Fibroblast of mammary gland (primary cell): ENCODE measurements around the gene AMPH.

Source experiments
- DNase-seq: peaks from one replicate; pipeline ENCODE4 v3.0.0-alpha.2; 2010; ENCODE audit warnings: low read depth
- H3K4me3 ChIP-seq: 2 replicates; pipeline ENCODE4 v1.5.1; 2011; ENCODE audit warnings: low read depth, mild to moderate bottlenecking, low read length, moderate library complexity; ENCODE audit not compliant: control insufficient read depth
- TF ChIP-seq, protein P1 (sequence below): conservative IDR thresholded peaks from 2 replicates; pipeline ENCODE4 v1.5.1; 2011; ENCODE audit warnings: low read depth, low read length, inconsistent platforms; ENCODE audit not compliant: control insufficient read depth, insufficient read depth

Gene AMPH

DNA sequence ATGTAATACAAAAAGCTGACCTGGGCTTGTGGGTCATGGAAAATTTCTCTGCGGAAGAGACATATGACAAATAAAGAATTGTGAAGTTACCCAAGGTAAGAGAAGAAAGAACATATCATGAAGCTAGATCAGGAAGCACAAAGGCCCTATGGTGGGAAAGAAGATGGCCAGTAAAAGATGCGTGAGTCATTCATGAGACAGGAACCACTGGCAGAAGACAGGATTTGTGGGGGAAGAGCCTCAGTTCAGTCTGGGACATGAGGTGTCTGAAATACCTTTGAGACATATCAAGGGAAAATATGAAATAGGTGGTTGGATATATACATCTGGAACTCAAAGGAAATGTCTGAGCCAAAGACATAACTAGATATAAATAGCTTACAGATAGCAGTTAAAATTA lies 27.7 kb upstream of the AMPH start:
- H3K4me3 ChIP-seq = no peak overlapping the region
- peak; percentile 61 for DNase-seq
- TF ChIP-seq, protein P1, sequence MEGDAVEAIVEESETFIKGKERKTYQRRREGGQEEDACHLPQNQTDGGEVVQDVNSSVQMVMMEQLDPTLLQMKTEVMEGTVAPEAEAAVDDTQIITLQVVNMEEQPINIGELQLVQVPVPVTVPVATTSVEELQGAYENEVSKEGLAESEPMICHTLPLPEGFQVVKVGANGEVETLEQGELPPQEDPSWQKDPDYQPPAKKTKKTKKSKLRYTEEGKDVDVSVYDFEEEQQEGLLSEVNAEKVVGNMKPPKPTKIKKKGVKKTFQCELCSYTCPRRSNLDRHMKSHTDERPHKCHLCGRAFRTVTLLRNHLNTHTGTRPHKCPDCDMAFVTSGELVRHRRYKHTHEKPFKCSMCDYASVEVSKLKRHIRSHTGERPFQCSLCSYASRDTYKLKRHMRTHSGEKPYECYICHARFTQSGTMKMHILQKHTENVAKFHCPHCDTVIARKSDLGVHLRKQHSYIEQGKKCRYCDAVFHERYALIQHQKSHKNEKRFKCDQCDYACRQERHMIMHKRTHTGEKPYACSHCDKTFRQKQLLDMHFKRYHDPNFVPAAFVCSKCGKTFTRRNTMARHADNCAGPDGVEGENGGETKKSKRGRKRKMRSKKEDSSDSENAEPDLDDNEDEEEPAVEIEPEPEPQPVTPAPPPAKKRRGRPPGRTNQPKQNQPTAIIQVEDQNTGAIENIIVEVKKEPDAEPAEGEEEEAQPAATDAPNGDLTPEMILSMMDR = no peak

DNA sequence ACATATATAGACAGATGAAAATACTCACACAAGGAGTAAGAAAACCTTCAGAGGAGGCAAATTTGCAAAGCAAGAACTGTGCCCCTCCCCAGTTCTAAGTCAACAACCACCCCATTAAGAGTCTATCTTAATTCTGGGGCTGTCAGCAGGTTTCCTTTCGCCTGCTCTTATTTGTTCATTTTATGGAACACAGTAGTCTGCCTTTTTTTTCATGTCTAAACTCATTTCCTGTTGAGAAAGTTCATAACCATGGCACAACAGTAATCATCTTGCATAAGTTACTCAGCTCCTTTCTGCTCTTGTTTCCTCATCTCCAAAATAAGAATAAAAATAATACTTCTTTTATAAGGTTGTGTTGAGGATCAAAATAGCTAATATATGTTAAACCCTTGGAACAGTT lies 25.8 kb upstream of the AMPH start:
- H3K4me3 ChIP-seq = no peak overlapping the region
- peak; percentile 58 for DNase-seq
- TF ChIP-seq, protein P1 = no peak

DNA sequence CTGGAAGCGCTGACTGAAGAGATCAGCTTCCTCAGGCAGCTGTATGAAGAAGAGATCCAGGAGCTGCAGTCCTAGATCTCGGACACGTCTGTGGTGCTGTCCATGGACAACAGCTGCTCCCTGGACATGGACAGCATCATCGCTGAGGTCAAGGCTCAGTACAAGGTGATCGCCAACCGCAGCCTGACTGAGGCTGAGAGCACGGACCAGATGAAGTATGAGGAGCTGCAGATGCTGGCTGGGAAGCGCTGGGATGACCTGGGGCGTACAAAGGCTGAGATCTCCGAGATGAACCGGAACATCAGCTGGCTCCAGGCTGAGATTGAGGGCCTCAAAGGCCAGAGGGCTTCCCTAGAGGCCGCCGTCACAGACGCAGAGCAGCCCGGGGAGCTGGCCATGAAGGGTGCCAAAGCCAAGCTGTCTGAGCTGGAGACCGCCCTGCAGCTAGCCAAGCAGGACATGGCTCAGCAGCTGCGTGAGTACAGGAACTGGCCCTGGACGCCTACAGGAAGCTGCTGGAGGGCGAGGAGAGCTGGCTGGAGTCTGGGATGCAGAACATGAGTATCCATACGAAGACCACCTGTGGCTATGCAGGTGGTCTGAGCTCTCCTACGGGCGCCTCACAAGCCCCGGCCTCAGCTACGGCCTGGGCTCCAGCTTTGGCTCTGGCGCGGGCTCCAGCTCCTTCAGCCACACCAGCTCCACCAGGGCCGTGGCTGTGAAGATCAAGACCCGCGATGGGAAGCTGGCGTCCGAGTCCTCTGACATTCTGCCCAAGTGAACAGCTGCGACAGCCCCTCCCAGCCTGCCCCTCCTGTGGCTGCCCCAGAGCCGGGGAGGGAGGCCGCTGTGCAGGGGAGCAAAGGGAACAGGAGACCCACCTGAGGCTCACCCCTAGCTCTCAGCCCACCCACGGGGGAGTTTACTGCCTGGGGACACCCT lies 24.9 kb upstream of the AMPH start:
- no peak for DNase-seq
- TF ChIP-seq, protein P1 = no peak
- H3K4me3 ChIP-seq = no peak overlapping the region

DNA sequence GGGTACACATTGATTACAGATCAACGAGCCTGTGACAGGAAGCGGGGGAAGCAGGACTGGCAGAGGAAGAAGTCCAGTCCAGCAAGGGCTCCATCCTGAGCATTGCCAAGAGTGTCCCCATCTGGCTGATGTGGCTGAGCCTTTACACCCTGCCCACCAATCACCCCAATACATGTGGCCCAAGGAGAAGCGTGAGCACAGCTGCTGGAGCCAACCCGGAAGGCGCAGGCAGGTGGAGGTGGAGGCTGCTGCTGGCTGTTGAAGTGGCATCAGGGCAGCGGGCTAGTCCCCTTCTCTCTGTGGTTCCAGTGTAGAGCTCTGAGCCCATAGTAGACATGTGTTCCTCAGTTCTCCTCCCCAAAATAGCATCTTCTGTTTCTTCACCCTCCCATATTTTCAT lies 6.8 kb upstream of the AMPH start:
- no peak overlapping the region for H3K4me3 ChIP-seq
- TF ChIP-seq, protein P1 = no peak
- DNase-seq = no peak

DNA sequence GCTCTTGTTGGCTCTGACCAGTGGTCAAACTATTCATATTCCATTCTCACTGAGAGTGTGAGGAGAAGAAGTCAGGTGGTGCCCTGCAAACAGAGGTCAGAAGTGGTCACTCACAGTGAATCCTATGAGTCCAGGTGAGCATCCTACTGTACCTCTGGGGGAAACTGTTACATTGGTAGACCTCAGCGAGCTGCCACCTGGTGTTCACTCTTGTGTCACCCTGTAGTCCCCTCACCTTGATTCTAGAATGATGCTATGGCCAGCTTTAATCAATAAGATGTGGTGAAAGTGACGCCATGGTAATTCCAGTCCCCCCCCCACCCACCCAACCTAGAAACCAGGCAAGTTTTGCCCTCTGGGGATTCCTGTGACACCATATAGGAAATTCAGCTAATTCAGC lies 1.2 kb upstream of the AMPH start:
- H3K4me3 ChIP-seq = no peak overlapping the region
- TF ChIP-seq, protein P1 = no peak
- DNase-seq = no peak

DNA sequence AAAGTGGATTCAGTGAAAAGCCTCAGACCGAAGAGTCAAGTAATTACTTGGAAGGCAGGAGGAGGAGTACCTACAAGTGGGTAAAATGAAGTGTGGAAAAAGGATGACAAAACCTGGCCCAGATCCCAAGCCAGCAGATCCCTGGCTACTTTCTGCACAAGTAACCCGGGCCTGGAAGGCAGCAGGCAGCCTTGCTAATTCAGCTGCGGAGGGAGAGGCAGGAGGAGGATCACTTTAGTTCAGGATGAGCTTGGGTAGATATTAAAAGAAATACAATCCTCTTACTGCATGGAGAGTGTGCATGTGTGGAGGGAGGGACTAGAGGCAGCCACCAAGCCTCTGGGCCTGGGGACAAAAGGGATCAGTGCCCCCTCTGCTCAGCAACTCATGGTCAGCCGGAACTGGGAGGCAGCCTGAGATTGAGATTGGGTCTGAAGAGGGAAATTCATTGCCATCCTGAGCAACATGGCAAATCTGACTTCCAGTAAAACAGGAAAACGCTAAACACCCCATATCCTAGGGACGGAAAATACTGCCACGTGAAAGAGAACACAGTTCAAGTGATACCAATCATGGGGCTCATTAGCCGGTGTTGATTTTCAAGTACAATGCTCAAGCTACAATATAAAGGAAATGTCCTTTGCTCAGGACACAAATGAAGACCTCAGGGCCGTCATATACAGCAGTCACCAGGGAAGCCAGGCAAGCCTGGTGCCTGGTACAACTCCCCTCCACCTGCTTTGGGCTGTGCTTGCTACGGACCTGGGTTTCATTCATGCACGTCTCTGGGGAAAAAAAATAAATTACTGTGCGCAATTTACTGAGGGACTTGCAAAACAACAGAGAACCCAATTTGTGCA lies 1.3 kb downstream of the AMPH start:
- TF ChIP-seq, protein P1 = no peak
- DNase-seq = peak; percentile 26
- peak overlapping the region; percentile 52 for H3K4me3 ChIP-seq
